Measurements from ENCODE around the gene NFIA.

The NFIA gene

GRCh38 chr1:61130338-61131000 is 48.1 kb downstream of the NFIA start:
- DNase-seq (ENCODE audit: low read depth, low spot score), result no peak

GRCh38 chr1:61131248-61131647 is 48.9 kb downstream of the NFIA start:
- no peak for DNase-seq (ENCODE audit: low read depth, low spot score)

GRCh38 chr1:61131716-61132115 is 49.4 kb downstream of the NFIA start:
- no peak for DNase-seq (ENCODE audit: low read depth, low spot score)

GRCh38 chr1:61132176-61132638 is 49.8 kb downstream of the NFIA start:
- no peak for DNase-seq (ENCODE audit: low read depth, low spot score)

GRCh38 chr1:61132645-61133334 is 50.4 kb downstream of the NFIA start:
- no peak for DNase-seq (ENCODE audit: low read depth, low spot score)

- no peak for DNase-seq (ENCODE audit: low read depth, low spot score)
These were observed 51.1 kb downstream of the NFIA start for GRCh38 chr1:61133335-61134019.

GRCh38 chr1:61135291-61135690 is 52.9 kb downstream of the NFIA start:
- no peak for DNase-seq (ENCODE audit: low read depth, low spot score)

GRCh38 chr1:61138305-61138704 is 55.9 kb downstream of the NFIA start:
- no peak for DNase-seq (ENCODE audit: low read depth, low spot score)

GRCh38 chr1:61138921-61139774 is 56.8 kb downstream of the NFIA start:
- DNase-seq (ENCODE audit: low read depth, low spot score), result no peak

GRCh38 chr1:61139775-61140549 is 57.6 kb downstream of the NFIA start:
- DNase-seq (ENCODE audit: low read depth, low spot score), result no peak

- no peak for DNase-seq (ENCODE audit: low read depth, low spot score)
These were observed 58.4 kb downstream of the NFIA start for GRCh38 chr1:61140778-61141177.

- DNase-seq (ENCODE audit: low read depth, low spot score), result no peak
These were observed 59.1 kb downstream of the NFIA start for GRCh38 chr1:61141288-61142042.

- no peak for DNase-seq (ENCODE audit: low read depth, low spot score)
These were observed 59.7 kb downstream of the NFIA start for GRCh38 chr1:61142043-61142440.

- DNase-seq (ENCODE audit: low read depth, low spot score), result no peak
These were observed 60.6 kb downstream of the NFIA start for GRCh38 chr1:61142726-61143500.

- DNase-seq (ENCODE audit: low read depth, low spot score), result no peak
These were observed 61.6 kb downstream of the NFIA start for GRCh38 chr1:61143821-61144424.

GRCh38 chr1:61149010-61149860 is 66.9 kb downstream of the NFIA start:
- no peak for DNase-seq (ENCODE audit: low read depth, low spot score)

- no peak for DNase-seq (ENCODE audit: low read depth, low spot score)
These were observed 69.2 kb downstream of the NFIA start for GRCh38 chr1:61151565-61151964.

GRCh38 chr1:61152066-61152465 is 69.7 kb downstream of the NFIA start:
- no peak for DNase-seq (ENCODE audit: low read depth, low spot score)

All from iPS DF 19.7 (cell line).